IPS-18a (cell line): ENCODE results near the gene PPP2R5B.
A peak's percentile ranks its signal among the peaks of the same experiment; 100 is the strongest.

Experiments used
- H3K27ac ChIP-seq: one replicate; pipeline ENCODE4 v1.5.1; 2013; ENCODE audit warnings: low read length
- H3K27me3 ChIP-seq: one replicate; pipeline ENCODE4 v1.6.1; 2013; ENCODE audit warnings: mild to moderate bottlenecking, low read length; ENCODE audit not compliant: control insufficient read depth, insufficient read depth
- H3K36me3 ChIP-seq: one replicate; pipeline ENCODE4 v1.6.1; 2013; ENCODE audit warnings: low read depth, low read length; ENCODE audit not compliant: control insufficient read depth
- H3K4me1 ChIP-seq: one replicate; pipeline ENCODE4 v1.6.1; 2013; ENCODE audit warnings: low read depth, low read length; ENCODE audit not compliant: control insufficient read depth
- H3K4me3 ChIP-seq: one replicate; pipeline ENCODE4 v1.5.1; 2013; ENCODE audit warnings: low read length
- H3K9ac ChIP-seq: one replicate; pipeline ENCODE4 v1.6.1; 2013; ENCODE audit warnings: mild to moderate bottlenecking, low read length, moderate library complexity
- H3K9me3 ChIP-seq: one replicate; pipeline ENCODE4 v1.6.1; 2013; ENCODE audit warnings: low read depth, low read length; ENCODE audit not compliant: control insufficient read depth

The PPP2R5B gene

DNA sequence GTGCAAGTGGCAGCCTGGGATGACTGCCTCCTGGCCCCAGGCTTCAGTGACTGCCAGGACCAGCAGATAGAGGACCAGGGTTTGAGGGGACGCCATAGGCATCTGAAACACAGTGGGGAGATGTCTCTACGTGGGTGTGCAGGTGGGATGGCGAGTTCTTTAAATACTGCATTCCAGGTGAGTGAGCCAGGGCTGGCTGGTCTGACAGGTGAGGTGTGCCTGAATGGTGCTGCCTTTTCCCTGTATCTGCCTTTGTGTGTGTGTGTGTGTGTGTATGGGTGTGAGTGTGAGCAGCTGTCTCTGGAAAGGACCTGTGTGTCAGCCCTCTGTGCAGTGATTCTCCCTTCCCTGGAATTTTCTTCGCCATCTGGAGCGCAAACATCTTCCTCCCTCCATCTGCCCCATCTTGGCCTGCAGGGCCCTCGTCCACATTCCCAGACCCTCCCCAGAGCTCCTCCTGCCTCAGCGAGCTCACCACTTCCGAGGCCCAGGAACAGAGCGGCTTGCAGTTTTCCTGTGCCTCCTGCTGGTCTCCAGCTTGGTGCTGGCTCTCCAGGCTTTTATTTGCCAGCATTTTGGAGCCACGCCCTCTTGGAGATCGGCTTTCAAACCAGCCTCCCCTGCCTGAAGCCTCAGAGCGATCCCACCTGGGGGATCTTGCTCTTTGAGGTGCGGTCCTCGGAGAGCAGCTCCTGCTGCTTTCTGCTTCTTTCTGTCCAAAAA, 11.0 kb downstream of the PPP2R5B start, which contains the start of gene GPHA2:
Gene GPHA2 (minus strand): TSS at position 535 of the 723 bp plus-strand sequence. CDS start 433 bp downstream, at position 102.
- Histone ChIP-seq H3K4me3 (peak within 1 kb of the TSS; percentile 12), H3K27ac (no peak within 1 kb of the TSS), H3K9ac (no peak within 1 kb of the TSS)

GRCh38 chr11:64936539-64936938, 12.1 kb downstream of the PPP2R5B start:
- H3K27me3 ChIP-seq, result no peaks in the 10 kb centered on the region
- no peaks in the 10 kb centered on the region for H3K36me3 ChIP-seq
- H3K9me3 ChIP-seq, result no peaks in the 10 kb centered on the region
- no peak overlapping the region for H3K9ac ChIP-seq
- H3K4me3 ChIP-seq, result no peak overlapping the region
- H3K4me1 ChIP-seq, result peaks cover 3% of the 10 kb centered on the region
- no peak overlapping the region for H3K27ac ChIP-seq

More for the DNA sequence above, 11.0 kb downstream of the PPP2R5B start, which contains the start of gene GPHA2:
- Histone ChIP-seq H3K9me3 (no peaks in the 10 kb centered on the region), H3K4me1 (peaks cover 3% of the 10 kb centered on the region), H3K27me3 (no peaks in the 10 kb centered on the region), H3K36me3 (no peaks in the 10 kb centered on the region)

DNA sequence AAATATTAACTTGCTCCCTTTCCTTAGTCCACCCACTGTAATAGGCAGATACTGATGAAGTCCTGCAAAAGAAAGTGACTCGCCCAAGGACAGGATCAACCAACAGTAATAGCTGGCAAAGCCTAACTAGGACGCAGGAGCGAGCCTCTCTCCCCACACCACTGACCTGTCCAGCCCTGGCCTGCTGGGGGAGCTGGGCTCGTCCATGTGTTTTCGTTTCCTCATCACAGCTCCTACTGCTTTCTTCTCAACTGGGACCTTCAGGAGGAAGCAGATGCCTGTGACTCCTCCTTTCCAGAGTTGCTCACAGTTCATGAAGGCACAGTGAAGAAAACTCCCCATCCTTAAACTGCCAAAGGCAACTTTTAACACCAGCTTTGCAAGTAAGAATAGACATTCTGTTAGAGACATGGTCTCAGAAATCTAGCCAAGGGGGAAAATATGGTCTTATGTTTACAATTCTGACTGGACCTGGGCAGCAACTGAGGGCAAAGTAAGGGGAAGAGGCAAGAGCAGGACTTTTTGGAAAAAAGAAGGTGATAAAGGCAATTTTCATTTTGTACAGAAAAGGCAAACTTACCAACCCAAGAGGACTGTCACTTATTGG, 22.8 kb downstream of the PPP2R5B start:
- H3K9ac ChIP-seq, result no peak overlapping the region
- H3K27me3 ChIP-seq, result no peaks in the 10 kb centered on the region
- no peaks in the 10 kb centered on the region for H3K9me3 ChIP-seq
- no peaks in the 10 kb centered on the region for H3K36me3 ChIP-seq
- no peaks in the 10 kb centered on the region for H3K4me1 ChIP-seq
- H3K27ac ChIP-seq, result no peak overlapping the region
- H3K4me3 ChIP-seq, result no peak overlapping the region

GRCh38 chr11:64951529-64951928, 27.0 kb downstream of the PPP2R5B start:
- no peaks in the 10 kb centered on the region for H3K36me3 ChIP-seq
- H3K9me3 ChIP-seq, result no peaks in the 10 kb centered on the region
- no peaks in the 10 kb centered on the region for H3K4me1 ChIP-seq
- no peaks in the 10 kb centered on the region for H3K27me3 ChIP-seq
- no peak overlapping the region for H3K9ac ChIP-seq
- H3K4me3 ChIP-seq, result no peak overlapping the region
- no peak overlapping the region for H3K27ac ChIP-seq

DNA sequence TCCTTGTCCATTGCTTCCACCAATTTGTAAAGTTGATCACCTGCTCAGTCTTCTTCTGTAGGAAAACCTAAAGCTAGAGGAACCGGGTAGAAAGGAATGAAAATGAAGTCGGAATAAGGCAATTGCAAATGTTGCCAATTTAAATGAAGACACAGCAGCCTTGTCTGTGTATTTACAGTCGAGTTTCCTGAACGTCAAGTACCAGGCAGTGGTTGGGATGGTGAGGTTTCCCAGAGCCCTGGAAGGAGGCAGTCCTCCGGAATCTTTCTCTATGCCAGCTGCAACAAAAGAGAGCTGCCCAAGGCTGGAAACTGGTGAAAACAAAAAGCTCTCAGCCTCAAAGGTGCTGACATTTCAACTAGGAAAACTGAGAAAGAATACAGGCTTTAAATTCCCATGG, 29.7 kb downstream of the PPP2R5B start:
- H3K27ac ChIP-seq, result no peak overlapping the region
- no peak overlapping the region for H3K9ac ChIP-seq
- no peaks in the 10 kb centered on the region for H3K27me3 ChIP-seq
- H3K4me3 ChIP-seq, result no peak overlapping the region
- H3K36me3 ChIP-seq, result no peaks in the 10 kb centered on the region
- H3K9me3 ChIP-seq, result no peaks in the 10 kb centered on the region
- H3K4me1 ChIP-seq, result no peaks in the 10 kb centered on the region

GRCh38 chr11:64959498-64959897, 35.0 kb downstream of the PPP2R5B start:
- H3K27me3 ChIP-seq, result no peaks in the 10 kb centered on the region
- no peak overlapping the region for H3K27ac ChIP-seq
- H3K9ac ChIP-seq, result no peak overlapping the region
- no peaks in the 10 kb centered on the region for H3K4me1 ChIP-seq
- H3K4me3 ChIP-seq, result no peak overlapping the region
- H3K36me3 ChIP-seq, result no peaks in the 10 kb centered on the region
- no peaks in the 10 kb centered on the region for H3K9me3 ChIP-seq

- Histone ChIP-seq H3K27ac (no peak overlapping the region), H3K36me3 (no peaks in the 10 kb centered on the region), H3K9me3 (no peaks in the 10 kb centered on the region), H3K9ac (no peak overlapping the region), H3K4me3 (no peak overlapping the region), H3K4me1 (no peaks in the 10 kb centered on the region), H3K27me3 (no peaks in the 10 kb centered on the region)
Measured at GRCh38 chr11:64960719-64961118, 36.2 kb downstream of the PPP2R5B start.

DNA sequence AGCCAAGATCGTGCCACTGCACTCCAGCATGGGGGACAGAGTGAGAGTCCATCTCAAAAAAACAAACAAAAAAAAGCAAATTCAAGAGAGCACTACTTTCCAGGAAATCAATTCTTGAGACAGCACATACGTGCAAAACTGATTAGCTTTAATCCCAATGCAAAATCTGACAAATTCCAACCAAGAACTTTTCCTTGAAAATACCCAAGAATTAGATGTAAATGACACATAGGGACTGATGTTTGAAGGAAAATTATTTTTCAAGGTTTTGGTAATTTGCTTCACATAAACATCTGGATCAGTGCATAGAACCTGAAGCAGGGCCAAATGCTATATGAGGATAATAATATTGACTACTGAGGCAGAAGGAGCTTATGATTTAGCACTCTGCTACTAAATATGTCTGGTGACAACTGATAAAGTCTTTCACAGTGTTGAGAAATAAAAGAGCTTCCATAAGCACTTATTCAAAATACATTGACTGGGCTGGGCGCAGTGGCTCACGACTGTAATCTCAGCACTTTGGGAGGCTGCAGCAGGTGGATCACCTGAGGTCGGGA, 38.7 kb downstream of the PPP2R5B start:
- H3K9me3 ChIP-seq, result no peaks in the 10 kb centered on the region
- H3K4me3 ChIP-seq, result no peak overlapping the region
- no peak overlapping the region for H3K27ac ChIP-seq
- no peak overlapping the region for H3K9ac ChIP-seq
- H3K36me3 ChIP-seq, result no peaks in the 10 kb centered on the region
- H3K27me3 ChIP-seq, result no peaks in the 10 kb centered on the region
- no peaks in the 10 kb centered on the region for H3K4me1 ChIP-seq

- H3K27me3 ChIP-seq, result no peaks in the 10 kb centered on the region
- H3K27ac ChIP-seq, result no peak overlapping the region
- H3K9ac ChIP-seq, result no peak overlapping the region
- no peaks in the 10 kb centered on the region for H3K36me3 ChIP-seq
- no peak overlapping the region for H3K4me3 ChIP-seq
- no peaks in the 10 kb centered on the region for H3K4me1 ChIP-seq
- H3K9me3 ChIP-seq, result no peaks in the 10 kb centered on the region
Measured at GRCh38 chr11:64967375-64967774, 42.9 kb downstream of the PPP2R5B start.

DNA sequence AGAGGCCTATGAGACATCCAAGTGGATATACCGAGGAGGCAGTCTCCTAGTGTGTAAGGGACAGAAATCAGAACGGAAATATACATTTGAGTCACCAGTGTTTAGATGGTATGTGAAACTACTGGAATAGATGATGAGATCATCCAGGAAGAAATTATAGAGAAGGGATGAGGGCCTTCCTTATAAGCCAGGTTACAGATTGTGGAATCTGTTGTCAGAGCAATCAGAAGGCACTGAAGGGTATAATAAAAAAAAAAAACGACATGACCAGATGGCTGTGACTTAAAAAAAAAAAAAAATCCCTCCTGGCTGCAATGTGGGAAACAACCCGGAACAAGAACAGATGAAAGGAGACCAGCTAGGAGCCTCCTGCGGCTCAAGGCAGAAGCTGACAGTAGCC, 44.7 kb downstream of the PPP2R5B start:
- no peak overlapping the region for H3K4me3 ChIP-seq
- H3K4me1 ChIP-seq, result no peaks in the 10 kb centered on the region
- no peak overlapping the region for H3K27ac ChIP-seq
- H3K36me3 ChIP-seq, result no peaks in the 10 kb centered on the region
- no peak overlapping the region for H3K9ac ChIP-seq
- H3K9me3 ChIP-seq, result no peaks in the 10 kb centered on the region
- no peaks in the 10 kb centered on the region for H3K27me3 ChIP-seq

- Histone ChIP-seq H3K9me3 (no peaks in the 10 kb centered on the region), H3K36me3 (no peaks in the 10 kb centered on the region), H3K27ac (no peak overlapping the region), H3K4me1 (no peaks in the 10 kb centered on the region), H3K27me3 (no peaks in the 10 kb centered on the region), H3K4me3 (no peak overlapping the region), H3K9ac (no peak overlapping the region)
Measured at GRCh38 chr11:64970731-64971151, 46.3 kb downstream of the PPP2R5B start.
